Raji (cell line): ENCODE measurements around the gene FADD.

Experiments used
- POLR2A ChIP-seq: IDR thresholded peaks from 2 replicates; pipeline ENCODE4 v1.6.1; 2011; ENCODE audit warnings: low read depth, low read length, control low read depth; ENCODE audit not compliant: insufficient read depth

Gene FADD

GRCh38 chr11:70233511-70233934 is 30.4 kb downstream of the FADD start:
- no peak for TF ChIP-seq POLR2A

GRCh38 chr11:70233962-70234361 is 30.9 kb downstream of the FADD start:
- no peak for TF ChIP-seq POLR2A

- no peak for TF ChIP-seq POLR2A
These were observed 37.2 kb downstream of the FADD start for GRCh38 chr11:70240337-70240736.

GRCh38 chr11:70241709-70242108 is 38.6 kb downstream of the FADD start:
- no peak for TF ChIP-seq POLR2A

GRCh38 chr11:70242885-70243284 is 39.8 kb downstream of the FADD start:
- no peak for TF ChIP-seq POLR2A

GRCh38 chr11:70243912-70244652 is 41.0 kb downstream of the FADD start:
- no peak for TF ChIP-seq POLR2A

- TF ChIP-seq POLR2A = no peak
These were observed 41.6 kb downstream of the FADD start for GRCh38 chr11:70244698-70245097.

GRCh38 chr11:70246196-70246595 is 43.1 kb downstream of the FADD start:
- no peak for TF ChIP-seq POLR2A

GRCh38 chr11:70247042-70247709 is 44.1 kb downstream of the FADD start:
- no peak for TF ChIP-seq POLR2A

GRCh38 chr11:70247710-70248072 is 44.6 kb downstream of the FADD start:
- no peak for TF ChIP-seq POLR2A

- TF ChIP-seq POLR2A = no peak
These were observed 48.0 kb downstream of the FADD start for GRCh38 chr11:70250876-70251658.

- no peak for TF ChIP-seq POLR2A
These were observed 48.7 kb downstream of the FADD start for GRCh38 chr11:70251659-70252321.

- no peak for TF ChIP-seq POLR2A
These were observed 49.7 kb downstream of the FADD start for GRCh38 chr11:70252844-70253243.

- no peak for TF ChIP-seq POLR2A
These were observed 52.5 kb downstream of the FADD start for GRCh38 chr11:70255477-70256116.
